ENCODE results near the gene EIF2S2.

Gene EIF2S2

DNA sequence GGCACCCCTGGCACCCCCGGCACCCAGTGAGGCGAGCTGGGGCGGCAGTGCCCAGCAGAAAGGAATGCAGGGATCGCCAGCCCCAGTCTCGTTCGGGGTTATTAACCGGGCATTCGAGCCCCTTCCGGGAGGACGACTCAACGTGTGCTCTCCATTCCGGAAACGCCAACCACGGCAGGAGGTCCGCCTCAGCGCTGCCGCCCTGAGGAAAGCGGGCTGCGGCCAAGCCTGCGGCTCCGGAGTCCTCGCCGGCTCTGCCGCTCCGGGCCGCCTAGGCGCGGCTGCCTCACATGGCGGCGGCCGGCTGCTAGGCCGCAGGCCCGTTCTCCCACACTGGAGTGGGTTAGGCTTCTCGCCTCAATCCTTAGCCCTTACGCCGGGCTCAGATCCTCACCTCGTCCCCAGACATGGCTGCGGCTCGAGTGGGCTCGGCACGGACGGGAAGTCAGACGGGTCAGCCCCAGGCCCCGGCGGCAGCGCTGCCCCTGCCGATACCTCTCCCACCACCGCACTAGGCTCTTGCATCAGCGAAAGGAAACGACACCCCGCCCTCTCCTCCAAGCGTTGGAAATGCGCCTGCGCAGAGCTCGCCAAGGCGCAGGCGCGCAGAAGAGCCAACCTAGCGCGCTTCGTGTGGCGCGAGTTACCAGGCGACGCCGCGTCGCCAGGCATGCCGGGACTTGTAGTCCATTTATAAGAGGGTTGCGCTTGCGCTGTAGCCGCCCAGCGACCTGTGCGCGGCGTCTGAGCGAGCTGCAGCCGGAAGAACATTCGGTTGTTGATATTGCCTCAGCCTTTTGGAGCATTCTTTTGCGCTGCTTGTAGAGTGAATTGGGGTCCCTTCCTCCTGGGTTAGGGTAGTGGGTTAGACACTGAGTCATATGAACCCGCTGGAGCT, at the start of gene EIF2S2 (continued):
- TF ChIP-seq, protein P1, sequence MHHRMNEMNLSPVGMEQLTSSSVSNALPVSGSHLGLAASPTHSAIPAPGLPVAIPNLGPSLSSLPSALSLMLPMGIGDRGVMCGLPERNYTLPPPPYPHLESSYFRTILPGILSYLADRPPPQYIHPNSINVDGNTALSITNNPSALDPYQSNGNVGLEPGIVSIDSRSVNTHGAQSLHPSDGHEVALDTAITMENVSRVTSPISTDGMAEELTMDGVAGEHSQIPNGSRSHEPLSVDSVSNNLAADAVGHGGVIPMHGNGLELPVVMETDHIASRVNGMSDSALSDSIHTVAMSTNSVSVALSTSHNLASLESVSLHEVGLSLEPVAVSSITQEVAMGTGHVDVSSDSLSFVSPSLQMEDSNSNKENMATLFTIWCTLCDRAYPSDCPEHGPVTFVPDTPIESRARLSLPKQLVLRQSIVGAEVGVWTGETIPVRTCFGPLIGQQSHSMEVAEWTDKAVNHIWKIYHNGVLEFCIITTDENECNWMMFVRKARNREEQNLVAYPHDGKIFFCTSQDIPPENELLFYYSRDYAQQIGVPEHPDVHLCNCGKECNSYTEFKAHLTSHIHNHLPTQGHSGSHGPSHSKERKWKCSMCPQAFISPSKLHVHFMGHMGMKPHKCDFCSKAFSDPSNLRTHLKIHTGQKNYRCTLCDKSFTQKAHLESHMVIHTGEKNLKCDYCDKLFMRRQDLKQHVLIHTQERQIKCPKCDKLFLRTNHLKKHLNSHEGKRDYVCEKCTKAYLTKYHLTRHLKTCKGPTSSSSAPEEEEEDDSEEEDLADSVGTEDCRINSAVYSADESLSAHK (tag by site-specific recombination; IDR thresholded peaks at IDR 0.05) = peak; percentile 24; the same call in 1 of the 2 replicates
- peak; percentile 88 for TF ChIP-seq YY2 (tag by site-specific recombination; IDR thresholded peaks at IDR 0.05)
- TF ChIP-seq ZNF654 (tag by site-specific recombination; IDR thresholded peaks at IDR 0.05; ENCODE audit: low read depth) = no peak
- peak; percentile 80 for TF ChIP-seq ZNF341 (tag by site-specific recombination; IDR thresholded peaks at IDR 0.05; ENCODE audit: low read depth)
- TF ChIP-seq ZNF791 (tag by site-specific recombination; IDR thresholded peaks at IDR 0.05) = no peak
- TF ChIP-seq, protein P2, sequence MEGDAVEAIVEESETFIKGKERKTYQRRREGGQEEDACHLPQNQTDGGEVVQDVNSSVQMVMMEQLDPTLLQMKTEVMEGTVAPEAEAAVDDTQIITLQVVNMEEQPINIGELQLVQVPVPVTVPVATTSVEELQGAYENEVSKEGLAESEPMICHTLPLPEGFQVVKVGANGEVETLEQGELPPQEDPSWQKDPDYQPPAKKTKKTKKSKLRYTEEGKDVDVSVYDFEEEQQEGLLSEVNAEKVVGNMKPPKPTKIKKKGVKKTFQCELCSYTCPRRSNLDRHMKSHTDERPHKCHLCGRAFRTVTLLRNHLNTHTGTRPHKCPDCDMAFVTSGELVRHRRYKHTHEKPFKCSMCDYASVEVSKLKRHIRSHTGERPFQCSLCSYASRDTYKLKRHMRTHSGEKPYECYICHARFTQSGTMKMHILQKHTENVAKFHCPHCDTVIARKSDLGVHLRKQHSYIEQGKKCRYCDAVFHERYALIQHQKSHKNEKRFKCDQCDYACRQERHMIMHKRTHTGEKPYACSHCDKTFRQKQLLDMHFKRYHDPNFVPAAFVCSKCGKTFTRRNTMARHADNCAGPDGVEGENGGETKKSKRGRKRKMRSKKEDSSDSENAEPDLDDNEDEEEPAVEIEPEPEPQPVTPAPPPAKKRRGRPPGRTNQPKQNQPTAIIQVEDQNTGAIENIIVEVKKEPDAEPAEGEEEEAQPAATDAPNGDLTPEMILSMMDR (tag by site-specific recombination; IDR thresholded peaks at IDR 0.05) = peak; percentile 70; the same call in 1 of the 2 replicates
- no peak for TF ChIP-seq ZNF843 (tag by site-specific recombination; IDR thresholded peaks at IDR 0.05)
- no peak for TF ChIP-seq ZNF623 (tag by site-specific recombination; IDR thresholded peaks at IDR 0.05)
- peak; percentile 96 for TF ChIP-seq HOXD13 (CRISPR knock-in tag; IDR thresholded peaks at IDR 0.05; ENCODE audit: borderline replicate concordance)
- no peak for TF ChIP-seq ZNF548 (tag by site-specific recombination; IDR thresholded peaks at IDR 0.05)
- 0 out of 2 replicates have a peak, but pooled peaks have one; percentile 25 for TF ChIP-seq ZSCAN16 (tag by site-specific recombination; IDR thresholded peaks at IDR 0.05)
- no peak for TF ChIP-seq ZNF433 (tag by site-specific recombination; IDR thresholded peaks at IDR 0.05; ENCODE audit: low read depth)
- TF ChIP-seq RBAK (tag by site-specific recombination; IDR thresholded peaks at IDR 0.05) = no peak
- no peak; the same call in 1 of the 2 replicates for TF ChIP-seq ZNF184 (tag by site-specific recombination; IDR thresholded peaks at IDR 0.05)
- TF ChIP-seq ZNF366 (tag by site-specific recombination; conservative IDR thresholded peaks at IDR 0.05) = no peak
- TF ChIP-seq, protein P3, sequence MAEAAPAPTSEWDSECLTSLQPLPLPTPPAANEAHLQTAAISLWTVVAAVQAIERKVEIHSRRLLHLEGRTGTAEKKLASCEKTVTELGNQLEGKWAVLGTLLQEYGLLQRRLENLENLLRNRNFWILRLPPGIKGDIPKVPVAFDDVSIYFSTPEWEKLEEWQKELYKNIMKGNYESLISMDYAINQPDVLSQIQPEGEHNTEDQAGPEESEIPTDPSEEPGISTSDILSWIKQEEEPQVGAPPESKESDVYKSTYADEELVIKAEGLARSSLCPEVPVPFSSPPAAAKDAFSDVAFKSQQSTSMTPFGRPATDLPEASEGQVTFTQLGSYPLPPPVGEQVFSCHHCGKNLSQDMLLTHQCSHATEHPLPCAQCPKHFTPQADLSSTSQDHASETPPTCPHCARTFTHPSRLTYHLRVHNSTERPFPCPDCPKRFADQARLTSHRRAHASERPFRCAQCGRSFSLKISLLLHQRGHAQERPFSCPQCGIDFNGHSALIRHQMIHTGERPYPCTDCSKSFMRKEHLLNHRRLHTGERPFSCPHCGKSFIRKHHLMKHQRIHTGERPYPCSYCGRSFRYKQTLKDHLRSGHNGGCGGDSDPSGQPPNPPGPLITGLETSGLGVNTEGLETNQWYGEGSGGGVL (tag by site-specific recombination; IDR thresholded peaks at IDR 0.05) = peak; percentile 37; the same call in 1 of the 2 replicates
- TF ChIP-seq ZNF76 (tag by site-specific recombination; IDR thresholded peaks at IDR 0.05; ENCODE audit: borderline replicate concordance, low read depth) = peak; percentile 98
- no peak for TF ChIP-seq ZNF19 (tag by site-specific recombination; IDR thresholded peaks at IDR 0.05; ENCODE audit: low read depth)
- no peak for TF ChIP-seq ZNF274 (IDR thresholded peaks at IDR 0.05; ENCODE audit: low read length)
- TF ChIP-seq ZNF274 (tag by site-specific recombination; IDR thresholded peaks at IDR 0.05; ENCODE audit: borderline replicate concordance) = no peak
- no peak for TF ChIP-seq ZNF837 (tag by site-specific recombination; IDR thresholded peaks at IDR 0.05)
- TF ChIP-seq ZNF555 (tag by site-specific recombination; conservative IDR thresholded peaks at IDR 0.05) = no peak
- TF ChIP-seq FEZF1 (tag by site-specific recombination; IDR thresholded peaks at IDR 0.05) = no peak; the same call in 1 of the 2 replicates
- no peak; the same call in 1 of the 2 replicates for TF ChIP-seq WT1 (tag by site-specific recombination; IDR thresholded peaks at IDR 0.05)
- TF ChIP-seq, protein P4, sequence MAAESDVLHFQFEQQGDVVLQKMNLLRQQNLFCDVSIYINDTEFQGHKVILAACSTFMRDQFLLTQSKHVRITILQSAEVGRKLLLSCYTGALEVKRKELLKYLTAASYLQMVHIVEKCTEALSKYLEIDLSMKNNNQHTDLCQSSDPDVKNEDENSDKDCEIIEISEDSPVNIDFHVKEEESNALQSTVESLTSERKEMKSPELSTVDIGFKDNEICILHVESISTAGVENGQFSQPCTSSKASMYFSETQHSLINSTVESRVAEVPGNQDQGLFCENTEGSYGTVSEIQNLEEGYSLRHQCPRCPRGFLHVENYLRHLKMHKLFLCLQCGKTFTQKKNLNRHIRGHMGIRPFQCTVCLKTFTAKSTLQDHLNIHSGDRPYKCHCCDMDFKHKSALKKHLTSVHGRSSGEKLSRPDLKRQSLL (tag by site-specific recombination; IDR thresholded peaks at IDR 0.05) = no peak
- no peak for TF ChIP-seq MYNN (tag by site-specific recombination; IDR thresholded peaks at IDR 0.05; ENCODE audit: borderline replicate concordance)
- TF ChIP-seq SETDB1 (IDR thresholded peaks at IDR 0.05; ENCODE audit: insufficient read length, low read length) = no peak
- no peak for TF ChIP-seq ZSCAN4 (tag by site-specific recombination; IDR thresholded peaks at IDR 0.05)
- TF ChIP-seq ZNF449 (tag by site-specific recombination; IDR thresholded peaks at IDR 0.05) = no peak
- TF ChIP-seq ZNF23 (tag by site-specific recombination; IDR thresholded peaks at IDR 0.05; ENCODE audit: borderline replicate concordance) = no peak

Measured in HEK293 (cell line).